ENCODE measurements around the gene C21orf91. TPM values are rescaled to one million over a fixed set of nuclear protein-coding genes. Genes with fewer than 3 reads are reported as not detected.

C21orf91 gene
- total RNA-seq, 4 donors from 2014 or later: 4.2 to 7.1 (median 5.7) TPM

DNA sequence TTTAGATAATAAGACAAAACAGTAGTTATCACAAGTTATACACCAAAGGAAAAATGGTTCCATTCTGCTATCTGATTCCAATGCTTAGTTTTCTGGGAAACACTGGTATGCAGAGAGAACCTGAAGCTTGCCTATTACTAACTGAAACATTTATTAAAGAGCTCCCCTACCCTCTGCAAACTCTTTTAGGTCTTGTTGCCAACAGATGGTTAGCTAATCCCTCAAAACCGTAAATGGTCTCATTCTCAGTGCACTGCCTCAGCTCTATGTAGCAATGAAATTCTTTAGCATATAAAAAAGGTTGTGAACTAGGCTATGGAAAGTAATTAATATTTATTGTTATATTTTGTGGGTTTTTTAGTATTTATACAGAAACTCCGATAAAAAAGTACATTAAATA lies 20.4 kb downstream of the C21orf91 start:
- Histone ChIP-seq H3K36me3 (no peaks in the 10 kb centered on the region), H3K4me1 (no peaks in the 10 kb centered on the region)
- TF ChIP-seq, protein P1, sequence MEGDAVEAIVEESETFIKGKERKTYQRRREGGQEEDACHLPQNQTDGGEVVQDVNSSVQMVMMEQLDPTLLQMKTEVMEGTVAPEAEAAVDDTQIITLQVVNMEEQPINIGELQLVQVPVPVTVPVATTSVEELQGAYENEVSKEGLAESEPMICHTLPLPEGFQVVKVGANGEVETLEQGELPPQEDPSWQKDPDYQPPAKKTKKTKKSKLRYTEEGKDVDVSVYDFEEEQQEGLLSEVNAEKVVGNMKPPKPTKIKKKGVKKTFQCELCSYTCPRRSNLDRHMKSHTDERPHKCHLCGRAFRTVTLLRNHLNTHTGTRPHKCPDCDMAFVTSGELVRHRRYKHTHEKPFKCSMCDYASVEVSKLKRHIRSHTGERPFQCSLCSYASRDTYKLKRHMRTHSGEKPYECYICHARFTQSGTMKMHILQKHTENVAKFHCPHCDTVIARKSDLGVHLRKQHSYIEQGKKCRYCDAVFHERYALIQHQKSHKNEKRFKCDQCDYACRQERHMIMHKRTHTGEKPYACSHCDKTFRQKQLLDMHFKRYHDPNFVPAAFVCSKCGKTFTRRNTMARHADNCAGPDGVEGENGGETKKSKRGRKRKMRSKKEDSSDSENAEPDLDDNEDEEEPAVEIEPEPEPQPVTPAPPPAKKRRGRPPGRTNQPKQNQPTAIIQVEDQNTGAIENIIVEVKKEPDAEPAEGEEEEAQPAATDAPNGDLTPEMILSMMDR (IDR thresholded peaks at IDR 0.05): no peak
- no peak for TF ChIP-seq POLR2A (IDR thresholded peaks at IDR 0.05)

DNA sequence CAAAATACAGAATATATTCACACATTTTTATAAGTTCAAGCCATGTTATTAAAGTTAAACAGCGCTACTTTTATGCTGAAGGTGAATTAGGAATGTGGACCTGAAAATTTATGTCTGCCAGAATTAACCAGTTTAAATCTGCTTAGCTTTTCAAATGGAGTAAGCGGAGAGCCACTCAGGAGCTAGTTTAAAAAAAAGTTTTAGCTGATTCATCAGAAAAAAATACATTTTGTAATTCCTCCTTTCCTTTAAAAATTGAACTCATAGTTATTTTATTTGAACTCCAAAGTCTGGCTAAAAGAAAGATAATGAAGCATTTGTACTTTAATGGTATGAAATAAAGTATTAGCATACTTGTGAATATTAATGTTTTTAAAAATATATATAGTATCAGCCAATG lies 21.2 kb downstream of the C21orf91 start:
- no peak overlapping the region for H3K4me3 ChIP-seq
- H3K27ac ChIP-seq: no peak overlapping the region
- no peak for DNase-seq
- no peaks in the 10 kb centered on the region for H3K4me1 ChIP-seq
- H3K27me3 ChIP-seq: no peaks in the 10 kb centered on the region
- no peaks in the 10 kb centered on the region for H3K9me3 ChIP-seq
- TF ChIP-seq, protein P1 (IDR thresholded peaks at IDR 0.05): no peak
- no peak for TF ChIP-seq POLR2A (IDR thresholded peaks at IDR 0.05)
- H3K36me3 ChIP-seq: no peaks in the 10 kb centered on the region

More for the DNA sequence above, 20.4 kb downstream of the C21orf91 start:
- Histone ChIP-seq H3K27me3 (no peaks in the 10 kb centered on the region), H3K4me3 (no peak overlapping the region), H3K9me3 (no peaks in the 10 kb centered on the region), H3K27ac (no peak overlapping the region)
- no peak for DNase-seq

DNA sequence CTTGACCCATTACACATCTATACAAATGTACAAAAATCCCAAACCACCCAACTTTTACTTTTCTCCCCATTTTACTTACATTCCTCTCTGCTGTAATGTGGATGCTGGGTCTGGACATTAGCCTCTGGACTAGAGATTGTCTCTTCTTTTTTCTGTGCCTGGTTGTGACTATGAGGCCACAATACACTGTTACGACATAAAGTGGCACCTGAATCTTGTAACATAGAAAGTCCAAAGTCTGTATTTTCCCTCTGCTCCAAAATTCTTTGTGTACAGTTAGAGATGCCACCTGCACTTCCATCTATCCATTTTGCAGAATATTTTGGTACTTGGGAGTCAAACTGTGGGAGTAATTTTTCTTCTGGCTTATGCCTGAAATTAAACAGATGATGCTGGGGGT lies 22.7 kb downstream of the C21orf91 start:
- Histone ChIP-seq H3K36me3 (no peaks in the 10 kb centered on the region), H3K9me3 (no peaks in the 10 kb centered on the region)
- no peak for DNase-seq

DNA sequence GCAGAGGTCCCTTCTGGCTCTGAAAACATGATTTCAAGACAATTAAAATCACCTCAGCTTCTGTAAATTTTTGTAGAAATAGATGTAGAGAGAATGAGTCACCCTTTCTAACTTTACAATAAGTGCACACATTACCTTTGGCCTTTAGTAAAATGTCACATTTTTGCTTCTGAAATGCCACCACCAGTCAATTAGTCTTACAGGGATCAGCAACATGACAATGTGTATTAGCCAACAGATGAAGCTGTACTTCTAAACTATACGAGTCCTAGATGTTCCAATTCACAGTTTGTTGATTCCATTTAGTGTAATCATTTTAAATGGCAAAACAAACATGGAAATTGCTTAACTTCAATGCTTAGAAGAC lies 23.1 kb downstream of the C21orf91 start:
- H3K4me1 ChIP-seq: no peaks in the 10 kb centered on the region
- no peaks in the 10 kb centered on the region for H3K9me3 ChIP-seq
- no peak for DNase-seq
- H3K27me3 ChIP-seq: no peaks in the 10 kb centered on the region
- no peaks in the 10 kb centered on the region for H3K36me3 ChIP-seq
- no peak overlapping the region for H3K4me3 ChIP-seq
- peak overlapping the region in 1 of 4 donors; percentile 32 for H3K27ac ChIP-seq
- TF ChIP-seq POLR2A (IDR thresholded peaks at IDR 0.05): no peak
- TF ChIP-seq, protein P1 (IDR thresholded peaks at IDR 0.05): no peak

More for the DNA sequence above, 22.7 kb downstream of the C21orf91 start:
- Histone ChIP-seq H3K4me1 (no peaks in the 10 kb centered on the region), H3K27ac (peak overlapping the region in 1 of 4 donors; percentile 32), H3K27me3 (no peaks in the 10 kb centered on the region), H3K4me3 (no peak overlapping the region)
- TF ChIP-seq POLR2A (IDR thresholded peaks at IDR 0.05): no peak
- TF ChIP-seq, protein P1 (IDR thresholded peaks at IDR 0.05): no peak

DNA sequence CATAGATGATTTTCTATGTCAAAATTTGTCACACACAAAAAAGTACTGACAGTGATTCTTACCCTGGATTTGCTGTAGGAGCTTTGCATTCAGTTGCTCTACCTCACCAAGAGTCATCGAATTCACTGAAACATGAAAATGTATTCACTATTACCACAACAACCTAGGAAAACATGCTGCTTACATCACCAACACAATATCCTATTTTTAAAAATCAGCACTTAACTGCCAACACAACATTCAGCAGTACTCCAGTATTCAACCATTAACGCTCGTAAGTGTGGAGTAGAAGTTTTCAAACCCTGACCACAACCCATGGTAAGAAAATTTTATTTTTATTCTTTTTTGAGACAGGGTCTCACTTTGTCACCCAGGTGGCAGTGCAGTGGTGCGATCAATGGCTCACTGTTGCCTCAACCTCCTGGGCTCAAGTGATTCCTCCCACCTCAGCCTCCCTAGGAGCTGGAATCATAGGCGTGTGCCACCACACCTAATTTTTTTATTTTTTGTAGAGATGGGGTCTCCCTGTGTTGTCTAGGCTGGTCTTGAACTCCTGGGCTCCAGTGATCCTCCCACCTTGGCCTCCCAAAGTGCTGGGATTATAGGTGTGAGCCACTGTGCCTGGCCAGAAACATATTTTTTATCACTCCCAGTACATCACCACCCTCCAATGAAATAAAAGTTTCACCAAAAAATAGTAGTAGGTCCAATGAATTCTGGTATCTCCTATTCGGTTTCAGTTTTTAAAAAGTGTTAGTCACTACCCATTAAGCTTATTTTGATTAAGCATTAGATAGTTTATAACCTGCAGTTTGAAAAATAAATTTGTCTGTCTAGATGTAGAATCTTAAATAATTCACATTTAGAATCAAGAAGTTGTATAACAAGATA lies 23.8 kb downstream of the C21orf91 start:
- no peaks in the 10 kb centered on the region for H3K36me3 ChIP-seq
- H3K4me1 ChIP-seq: no peaks in the 10 kb centered on the region
- H3K4me3 ChIP-seq: no peak overlapping the region
- no peak for DNase-seq
- no peaks in the 10 kb centered on the region for H3K9me3 ChIP-seq
- H3K27me3 ChIP-seq: no peaks in the 10 kb centered on the region
- TF ChIP-seq, protein P1 (IDR thresholded peaks at IDR 0.05): no peak
- TF ChIP-seq POLR2A (IDR thresholded peaks at IDR 0.05): no peak
- peak overlapping the region in 3 of 4 donors; percentile 32 to 70 (median 56) for H3K27ac ChIP-seq

Measured in Peyer's patch (tissue), 4 donors.